NB4 (cell line): ENCODE data around the gene HOXB8.

ENCODE experiments used
- DNase-seq: peaks from one replicate; pipeline ENCODE4 v3.0.0; 2010; ENCODE audit warnings: low read depth
- H3K4me3 ChIP-seq: one replicate; pipeline ENCODE4 v1.5.1; 2011; ENCODE audit warnings: mild to moderate bottlenecking, low read depth, low read length, moderate library complexity
- CTCF ChIP-seq: IDR thresholded peaks from one replicate; pipeline ENCODE4 v1.5.1; 2012; ENCODE audit warnings: low read depth, low read length
- MAX ChIP-seq: IDR thresholded peaks from 2 replicates; pipeline ENCODE4 v1.6.1; 2011; ENCODE audit warnings: low read depth, low read length
- MYC ChIP-seq: IDR thresholded peaks from 2 replicates; pipeline ENCODE4 v1.6.1; 2011; ENCODE audit warnings: low read depth, low read length
- POLR2A ChIP-seq: IDR thresholded peaks from 2 replicates; pipeline ENCODE4 v1.6.1; 2011; ENCODE audit warnings: mild to moderate bottlenecking; ENCODE audit not compliant: insufficient read length; ENCODE audit errors: extremely low read depth

HOXB8 gene

GRCh38 chr17:48571024-48571818 is 43.9 kb downstream of the HOXB8 start:
- no peak for DNase-seq
- H3K4me3 ChIP-seq: no peak overlapping the region
- no peak for TF ChIP-seq CTCF
- TF ChIP-seq MYC: no peak
- no peak for TF ChIP-seq POLR2A
- TF ChIP-seq MAX: no peak

GRCh38 chr17:48570325-48571023 is 44.6 kb downstream of the HOXB8 start:
- no peak overlapping the region for H3K4me3 ChIP-seq
- no peak for DNase-seq
- TF ChIP-seq CTCF (no peak), POLR2A (no peak), MYC (no peak), MAX (no peak)

- TF ChIP-seq POLR2A (no peak), CTCF (no peak), MAX (no peak), MYC (no peak)
- DNase-seq: no peak
- H3K4me3 ChIP-seq: no peak overlapping the region
Measured at GRCh38 chr17:48569674-48570324, 45.3 kb downstream of the HOXB8 start.

- DNase-seq: no peak
- TF ChIP-seq MYC (no peak), POLR2A (no peak), MAX (no peak), CTCF (no peak)
- no peak overlapping the region for H3K4me3 ChIP-seq
Measured at GRCh38 chr17:48569240-48569582, 45.9 kb downstream of the HOXB8 start.

GRCh38 chr17:48568499-48569239 is 46.4 kb downstream of the HOXB8 start:
- TF ChIP-seq CTCF (no peak), MYC (no peak), POLR2A (no peak), MAX (no peak)
- H3K4me3 ChIP-seq: no peak overlapping the region
- DNase-seq: no peak
